ENCODE data around the gene CUX1. TPM values are rescaled to one million over a fixed set of nuclear protein-coding genes. Genes with fewer than 3 reads are reported as not detected.
"Not testable (repeated sequence)": the region's sequence is repeated elsewhere in the genome, so short reads cannot be mapped to it uniquely, and the experiment has no call there.

CUX1 gene
- total and polyA plus RNA-seq, 10 of the 15 experiments (the other 5 are each of a cell fraction or from before 2014, with no cell fraction given) = 6.1 to 48.6 (median 25.9) TPM

DNA sequence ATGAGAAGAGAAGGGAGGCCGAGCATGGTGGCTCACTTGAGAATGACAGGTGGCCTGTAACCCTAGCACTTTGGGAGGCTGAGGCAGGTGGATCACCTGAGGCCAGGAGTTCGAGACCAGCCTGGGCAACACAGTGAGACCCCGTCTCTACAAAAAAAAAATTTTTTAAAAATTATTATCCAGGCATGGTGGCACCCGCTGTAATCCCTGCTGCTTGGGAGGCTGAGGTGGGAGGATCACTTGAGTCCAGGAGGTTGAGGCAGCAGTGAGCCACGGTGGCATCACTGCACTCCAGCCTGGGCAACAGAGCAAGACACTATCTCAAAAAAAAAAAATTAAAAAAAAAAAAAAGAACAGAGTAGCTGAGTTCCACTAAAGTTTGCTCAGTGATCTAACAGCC lies 412.7 kb downstream of the CUX1 start:
- H3K27ac ChIP-seq (ENCODE audit: control insufficient read depth, insufficient read depth); DNase-seq (ENCODE audit: low read depth, low spot score); in situ Hi-C loops (cut with MboI); H2AFZ ChIP-seq (ENCODE audit: control insufficient read depth, low read depth, low read length); H3K4me2 ChIP-seq (ENCODE audit: control insufficient read depth, insufficient read depth); H3K4me3 ChIP-seq; CTCF ChIA-PET; H3K4me1 ChIP-seq (ENCODE audit: control insufficient read depth, insufficient read depth, low read length); H3K9ac ChIP-seq (ENCODE audit: control insufficient read depth, insufficient read depth, low read length); H3K9me3 ChIP-seq (replicated peaks; ENCODE audit: control insufficient read depth, insufficient read depth, low read length); H3K79me2 ChIP-seq (ENCODE audit: control insufficient read depth, insufficient read depth, low read length); H3K27me3 ChIP-seq (replicated peaks in 1 of 2; ENCODE audit: control insufficient read depth in 2 of 2, insufficient read depth in 2 of 2, low read length in 1 of 2); H4K20me1 ChIP-seq (ENCODE audit: control insufficient read depth, insufficient read depth); BruUV-seq (replicated peaks); FAIRE-seq; ATAC-seq; POLR2A ChIA-PET: not testable (repeated sequence)
- H3K36me3 ChIP-seq (ENCODE audit: control insufficient read depth in 2 of 2, insufficient read depth in 2 of 2, low read length in 1 of 2) = peaks cover 13 to 21% of the 10 kb centered on the region in 2 experiments
- ChIA-PET RAD21 (ENCODE audit: unreplicated experiment) (interaction anchor here (0.5 kb wide), 1 partner anchor 615 kb away, joined by 3 read pairs; no protein-coding TSS in a partner anchor), SMC1A (ENCODE audit: uncharacterized antibody, unreplicated experiment) (interaction anchor here (0.7 kb wide), 1 partner anchor 490 kb away, joined by 3 read pairs; no protein-coding TSS in a partner anchor)
- intact Hi-C loops (cut with micrococcal nuclease; ENCODE audit: unreplicated experiment) = loop anchor here (10.0 kb wide), 1 partner anchor 295 kb away; no protein-coding TSS in a partner anchor
- 91% methylated on average over 5 of the region's 5 CpGs for WGBS (ENCODE audit: insufficient coverage, insufficient replicate concordance, low lambda C conversion rate, missing lambda C conversion rate)

DNA sequence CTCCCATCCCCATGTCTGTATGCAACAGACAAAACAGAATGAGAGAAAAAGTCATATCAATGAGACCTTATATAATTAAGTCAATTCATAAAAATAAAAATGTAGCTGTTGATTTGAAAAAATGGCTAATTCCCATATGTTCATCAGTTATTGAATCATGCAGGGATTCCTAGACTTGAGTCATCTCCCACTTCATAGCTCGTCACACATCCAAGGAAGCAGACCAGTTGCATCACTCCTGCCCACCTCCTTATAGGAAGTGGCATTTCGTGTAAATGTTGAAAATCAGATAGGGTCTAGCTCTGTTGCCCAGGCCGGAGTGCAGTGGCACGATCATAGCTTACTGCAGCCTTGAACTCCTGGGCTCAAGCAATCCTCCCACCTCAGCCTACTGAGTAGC lies 413.2 kb downstream of the CUX1 start:
- H4K20me1 ChIP-seq (ENCODE audit: control insufficient read depth, insufficient read depth) = no peaks in the 10 kb centered on the region
- no peak overlapping the region for H2AFZ ChIP-seq (ENCODE audit: control insufficient read depth, low read depth, low read length)
- ATAC-seq (no peak), DNase-seq (ENCODE audit: low read depth, low spot score) (no peak), FAIRE-seq (no peak)
- no peaks in the 10 kb centered on the region for H3K4me1 ChIP-seq (ENCODE audit: control insufficient read depth, insufficient read depth, low read length)
- ChIA-PET CTCF (interaction anchor here (1.3 kb wide), 1 partner anchor 690 kb away, joined by 3 read pairs; no protein-coding TSS in a partner anchor), POLR2A (no interaction called here), SMC1A (ENCODE audit: uncharacterized antibody, unreplicated experiment) (interaction anchor here (0.7 kb wide), 1 partner anchor 491 kb away, joined by 3 read pairs; no protein-coding TSS in a partner anchor), RAD21 (ENCODE audit: unreplicated experiment) (interaction anchor here (0.5 kb wide), 1 partner anchor 615 kb away, joined by 3 read pairs; no protein-coding TSS in a partner anchor)
- 95% methylated on average over 4 of the region's 4 CpGs for WGBS (ENCODE audit: insufficient coverage, insufficient replicate concordance, low lambda C conversion rate, missing lambda C conversion rate)
- no peak overlapping the region for H3K27ac ChIP-seq (ENCODE audit: control insufficient read depth, insufficient read depth)
- BruUV-seq (replicated peaks) = no TSS peak
- intact Hi-C loops (cut with micrococcal nuclease; ENCODE audit: unreplicated experiment) (loop anchor here (10.0 kb wide), 1 partner anchor 296 kb away; no protein-coding TSS in a partner anchor), in situ Hi-C loops (cut with MboI) (no loop called here)
- H3K4me2 ChIP-seq (ENCODE audit: control insufficient read depth, insufficient read depth) = no peak overlapping the region
- no peaks in the 10 kb centered on the region for H3K27me3 ChIP-seq (replicated peaks in 1 of 2; ENCODE audit: control insufficient read depth in 2 of 2, insufficient read depth in 2 of 2, low read length in 1 of 2)
- no peaks in the 10 kb centered on the region for H3K9me3 ChIP-seq (replicated peaks; ENCODE audit: control insufficient read depth, insufficient read depth, low read length)
- no peaks in the 10 kb centered on the region for H3K79me2 ChIP-seq (ENCODE audit: control insufficient read depth, insufficient read depth, low read length)
- H3K9ac ChIP-seq (ENCODE audit: control insufficient read depth, insufficient read depth, low read length) = no peak overlapping the region
- peaks cover 13 to 19% of the 10 kb centered on the region in 2 experiments for H3K36me3 ChIP-seq (ENCODE audit: control insufficient read depth in 2 of 2, insufficient read depth in 2 of 2, low read length in 1 of 2)
- no peak overlapping the region for H3K4me3 ChIP-seq
- TF ChIP-seq, protein P1, sequence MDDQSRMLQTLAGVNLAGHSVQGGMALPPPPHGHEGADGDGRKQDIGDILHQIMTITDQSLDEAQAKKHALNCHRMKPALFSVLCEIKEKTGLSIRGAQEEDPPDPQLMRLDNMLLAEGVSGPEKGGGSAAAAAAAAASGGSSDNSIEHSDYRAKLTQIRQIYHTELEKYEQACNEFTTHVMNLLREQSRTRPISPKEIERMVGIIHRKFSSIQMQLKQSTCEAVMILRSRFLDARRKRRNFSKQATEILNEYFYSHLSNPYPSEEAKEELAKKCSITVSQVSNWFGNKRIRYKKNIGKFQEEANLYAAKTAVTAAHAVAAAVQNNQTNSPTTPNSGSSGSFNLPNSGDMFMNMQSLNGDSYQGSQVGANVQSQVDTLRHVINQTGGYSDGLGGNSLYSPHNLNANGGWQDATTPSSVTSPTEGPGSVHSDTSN (IDR thresholded peaks at IDR 0.05; ENCODE audit: insufficient replicate concordance, low read depth, low read length) = no peak
- TF ChIP-seq PML (IDR thresholded peaks at IDR 0.05; ENCODE audit: low read length) (no peak), CREB1 (IDR thresholded peaks at IDR 0.05; ENCODE audit: low read depth) (no peak), EED (IDR thresholded peaks at IDR 0.05; ENCODE audit: low read depth) (no peak), NFXL1 (IDR thresholded peaks at IDR 0.05; ENCODE audit: borderline replicate concordance) (no peak), NBN (IDR thresholded peaks at IDR 0.05) (no peak), TCF12 (IDR thresholded peaks at IDR 0.05; ENCODE audit: low read depth, low read length) (no peak), SREBF2 (IDR thresholded peaks at IDR 0.05; ENCODE audit: low read length) (no peak), ASH2L (IDR thresholded peaks at IDR 0.05; ENCODE audit: borderline replicate concordance, low read depth) (no peak)
- TF ChIP-seq, protein P2, sequence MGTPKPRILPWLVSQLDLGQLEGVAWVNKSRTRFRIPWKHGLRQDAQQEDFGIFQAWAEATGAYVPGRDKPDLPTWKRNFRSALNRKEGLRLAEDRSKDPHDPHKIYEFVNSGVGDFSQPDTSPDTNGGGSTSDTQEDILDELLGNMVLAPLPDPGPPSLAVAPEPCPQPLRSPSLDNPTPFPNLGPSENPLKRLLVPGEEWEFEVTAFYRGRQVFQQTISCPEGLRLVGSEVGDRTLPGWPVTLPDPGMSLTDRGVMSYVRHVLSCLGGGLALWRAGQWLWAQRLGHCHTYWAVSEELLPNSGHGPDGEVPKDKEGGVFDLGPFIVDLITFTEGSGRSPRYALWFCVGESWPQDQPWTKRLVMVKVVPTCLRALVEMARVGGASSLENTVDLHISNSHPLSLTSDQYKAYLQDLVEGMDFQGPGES (IDR thresholded peaks at IDR 0.05) = no peak
- TF ChIP-seq, protein P3, sequence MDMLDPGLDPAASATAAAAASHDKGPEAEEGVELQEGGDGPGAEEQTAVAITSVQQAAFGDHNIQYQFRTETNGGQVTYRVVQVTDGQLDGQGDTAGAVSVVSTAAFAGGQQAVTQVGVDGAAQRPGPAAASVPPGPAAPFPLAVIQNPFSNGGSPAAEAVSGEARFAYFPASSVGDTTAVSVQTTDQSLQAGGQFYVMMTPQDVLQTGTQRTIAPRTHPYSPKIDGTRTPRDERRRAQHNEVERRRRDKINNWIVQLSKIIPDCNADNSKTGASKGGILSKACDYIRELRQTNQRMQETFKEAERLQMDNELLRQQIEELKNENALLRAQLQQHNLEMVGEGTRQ (IDR thresholded peaks at IDR 0.05; ENCODE audit: borderline replicate concordance, low read depth, low read length) = no peak
- TF ChIP-seq, protein P4, sequence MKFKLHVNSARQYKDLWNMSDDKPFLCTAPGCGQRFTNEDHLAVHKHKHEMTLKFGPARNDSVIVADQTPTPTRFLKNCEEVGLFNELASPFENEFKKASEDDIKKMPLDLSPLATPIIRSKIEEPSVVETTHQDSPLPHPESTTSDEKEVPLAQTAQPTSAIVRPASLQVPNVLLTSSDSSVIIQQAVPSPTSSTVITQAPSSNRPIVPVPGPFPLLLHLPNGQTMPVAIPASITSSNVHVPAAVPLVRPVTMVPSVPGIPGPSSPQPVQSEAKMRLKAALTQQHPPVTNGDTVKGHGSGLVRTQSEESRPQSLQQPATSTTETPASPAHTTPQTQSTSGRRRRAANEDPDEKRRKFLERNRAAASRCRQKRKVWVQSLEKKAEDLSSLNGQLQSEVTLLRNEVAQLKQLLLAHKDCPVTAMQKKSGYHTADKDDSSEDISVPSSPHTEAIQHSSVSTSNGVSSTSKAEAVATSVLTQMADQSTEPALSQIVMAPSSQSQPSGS (IDR thresholded peaks at IDR 0.05; ENCODE audit: low read length) = no peak
